Gastroesophageal sphincter (tissue), 4 donors: Measurements from ENCODE around the gene RHOA. TPM values are rescaled to one million over a fixed set of nuclear protein-coding genes. Genes with fewer than 3 reads are reported as not detected.

Source experiments
- ATAC-seq: fragments of 150-250 bp; one replicate; pipeline ENCODE4 v1.9.1; 2016; ENCODE audit warnings: mild to moderate bottlenecking, moderate library complexity
- H3K27ac ChIP-seq, 4 donors: fragments of 200-600 bp; sonication (generic) in 3 of 4; 1 replicate in 3 of 4; 2 replicates in 1 of 4; pipeline ENCODE4 v1.5.1; 2016 to 2019
- H3K27me3 ChIP-seq: fragments of 200-600 bp; sonication (generic); one replicate; pipeline ENCODE4 v1.5.1; 2019
- H3K36me3 ChIP-seq, 2 donors: fragments of 200-600 bp; sonication (generic); one replicate each; pipeline ENCODE4 v1.5.1; 2019; ENCODE audit warnings: control low read depth in 1 of 2
- H3K4me1 ChIP-seq, 3 donors: fragments of 200-600 bp; sonication (generic); 1 replicate in 2 of 3; 2 replicates in 1 of 3; pipeline ENCODE4 v1.5.1; 2016 to 2019; ENCODE audit warnings: control low read depth in 2 of 3
- H3K4me3 ChIP-seq, 2 donors: fragments of 200-600 bp; sonication (generic); one replicate each; pipeline ENCODE4 v1.5.1; 2019; ENCODE audit warnings: mild to moderate bottlenecking in 1 of 2, moderate library complexity in 1 of 2
- H3K9me3 ChIP-seq, 3 donors: fragments of 200-600 bp; sonication (generic); one replicate each; pipeline ENCODE4 v1.5.1; 2017 to 2019; ENCODE audit warnings: control low read depth in 2 of 3
- EP300 ChIP-seq: sonication (generic); formaldehyde crosslinking; IDR thresholded peaks from one replicate; pipeline ENCODE4 v1.6.1; 2017; ENCODE audit warnings: antibody characterized with exemption, mild to moderate bottlenecking
- POLR2A ChIP-seq, 2 donors: fragments of 450-650 bp; IDR thresholded peaks; one replicate each; pipeline ENCODE4 v1.6.1; 2017; ENCODE audit warnings: antibody characterized with exemption in 2 of 2, mild to moderate bottlenecking in 2 of 2, moderate library complexity in 1 of 2
- POLR2AphosphoS5 ChIP-seq: sonication (generic); formaldehyde crosslinking; IDR thresholded peaks from one replicate; pipeline ENCODE4 v1.6.1; 2017; ENCODE audit warnings: antibody characterized with exemption
- WGBS, 2 donors: methylation state at CpG; one replicate each; pipeline ENCODE4 v1.1.5; 2018; ENCODE audit warnings: low coverage in 1 of 2; 5-methylcytosine and 5-hydroxymethylcytosine counted together
- total RNA-seq, 4 donors: library from RNA; depleted of rRNA; stranded (reverse); fragments of >200 nt; gene quantifications; one replicate each; pipeline ENCODE4 v1.1.0, GENCODE V29; 2016
- TF ChIP-seq, protein P1 (sequence below), 4 experiments: fragments of 200-600 bp in 2 of 4; fragments of 450-650 bp in 2 of 4; sonication (generic) in 1 of 4; IDR thresholded peaks; one replicate each; pipeline ENCODE4 v1.5.1; 2017 to 2019; ENCODE audit warnings: antibody characterized with exemption in 4 of 4, mild to moderate bottlenecking in 2 of 4, moderate library complexity in 2 of 4

RHOA gene
- total RNA-seq, 4 donors from 2014 or later = 401 to 524 (median 476) TPM

DNA sequence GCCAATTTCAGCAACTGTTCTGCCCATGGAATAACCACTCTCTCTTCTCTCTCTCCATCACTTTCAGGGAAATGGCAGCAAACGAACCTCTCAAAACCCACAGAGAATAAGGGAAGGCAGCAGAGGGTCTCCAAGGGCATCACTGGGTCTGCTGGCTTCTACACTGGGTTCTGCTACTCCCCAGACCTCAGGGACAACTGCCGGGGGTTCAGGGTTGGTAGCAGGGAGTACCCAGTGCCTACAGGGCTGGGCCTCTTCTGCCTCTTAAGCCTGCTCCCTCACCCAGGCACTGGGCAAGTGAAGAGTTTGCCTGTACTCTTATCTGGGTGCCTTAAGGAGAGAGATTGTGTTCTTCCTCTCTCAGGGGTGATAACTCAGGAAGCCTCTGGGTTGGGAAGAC, 3.0 kb upstream of the RHOA start:
- WGBS, 2 donors = 92% methylated on average over 2 of the region's 2 CpGs; no CpG with 5 or more reads in 1 of the 2 donors
- ATAC-seq = no peak
- TF ChIP-seq, protein P1, sequence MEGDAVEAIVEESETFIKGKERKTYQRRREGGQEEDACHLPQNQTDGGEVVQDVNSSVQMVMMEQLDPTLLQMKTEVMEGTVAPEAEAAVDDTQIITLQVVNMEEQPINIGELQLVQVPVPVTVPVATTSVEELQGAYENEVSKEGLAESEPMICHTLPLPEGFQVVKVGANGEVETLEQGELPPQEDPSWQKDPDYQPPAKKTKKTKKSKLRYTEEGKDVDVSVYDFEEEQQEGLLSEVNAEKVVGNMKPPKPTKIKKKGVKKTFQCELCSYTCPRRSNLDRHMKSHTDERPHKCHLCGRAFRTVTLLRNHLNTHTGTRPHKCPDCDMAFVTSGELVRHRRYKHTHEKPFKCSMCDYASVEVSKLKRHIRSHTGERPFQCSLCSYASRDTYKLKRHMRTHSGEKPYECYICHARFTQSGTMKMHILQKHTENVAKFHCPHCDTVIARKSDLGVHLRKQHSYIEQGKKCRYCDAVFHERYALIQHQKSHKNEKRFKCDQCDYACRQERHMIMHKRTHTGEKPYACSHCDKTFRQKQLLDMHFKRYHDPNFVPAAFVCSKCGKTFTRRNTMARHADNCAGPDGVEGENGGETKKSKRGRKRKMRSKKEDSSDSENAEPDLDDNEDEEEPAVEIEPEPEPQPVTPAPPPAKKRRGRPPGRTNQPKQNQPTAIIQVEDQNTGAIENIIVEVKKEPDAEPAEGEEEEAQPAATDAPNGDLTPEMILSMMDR (IDR thresholded peaks at IDR 0.05) = no peak
- no peak for TF ChIP-seq POLR2AphosphoS5
- no peak for TF ChIP-seq EP300
- TF ChIP-seq POLR2A (IDR thresholded peaks at IDR 0.05) = no peak
- peaks cover 0 to 53% of the 10 kb centered on the region in 2 donors for H3K36me3 ChIP-seq
- no peaks in the 10 kb centered on the region for H3K27me3 ChIP-seq
- peaks cover 0 to 52% (median 16%) of the 10 kb centered on the region in 3 donors for H3K4me1 ChIP-seq
- H3K27ac ChIP-seq = peak overlapping the region in 3 of 4 donors; percentile 40 to 98 (median 51)
- no peaks in the 10 kb centered on the region for H3K9me3 ChIP-seq
- H3K4me3 ChIP-seq = no peak overlapping the region

DNA sequence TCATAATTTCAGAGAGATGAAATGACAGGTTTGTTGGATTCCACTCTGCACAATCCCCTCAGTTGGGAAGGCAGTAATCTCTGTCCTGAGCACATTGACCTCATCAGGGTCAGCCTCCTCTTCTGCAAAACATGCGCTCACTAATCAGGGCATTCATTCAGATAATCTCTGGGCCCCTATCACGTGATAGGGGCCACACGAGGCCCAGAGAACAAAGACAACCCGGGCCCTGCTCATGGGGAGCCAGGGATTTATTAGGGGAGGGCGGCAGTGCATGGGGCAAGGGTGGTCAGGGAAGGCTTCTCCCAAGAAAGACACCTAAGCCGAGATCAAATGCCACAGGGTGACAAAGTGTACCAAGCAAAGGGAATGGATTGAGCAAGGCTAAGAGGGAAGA, 1.6 kb upstream of the RHOA start:
- Histone ChIP-seq H3K36me3 (peaks cover 0 to 41% of the 10 kb centered on the region in 2 donors), H3K4me1 (peaks cover 0 to 66% (median 29%) of the 10 kb centered on the region in 3 donors), H3K27ac (peak overlapping the region in 3 of 4 donors; percentile 98 to 100 (median 99)), H3K9me3 (no peaks in the 10 kb centered on the region), H3K27me3 (no peaks in the 10 kb centered on the region), H3K4me3 (peak overlapping the region in 1 of 2 donors; percentile 98)
- WGBS, 2 donors = 80% methylated on average over 1 to 4 of the region's 6 CpGs
- ATAC-seq = no peak
- TF ChIP-seq EP300 (no peak), POLR2AphosphoS5 (no peak), POLR2A (IDR thresholded peaks at IDR 0.05) (no peak)
- TF ChIP-seq, protein P1 (IDR thresholded peaks at IDR 0.05) = no peak

DNA sequence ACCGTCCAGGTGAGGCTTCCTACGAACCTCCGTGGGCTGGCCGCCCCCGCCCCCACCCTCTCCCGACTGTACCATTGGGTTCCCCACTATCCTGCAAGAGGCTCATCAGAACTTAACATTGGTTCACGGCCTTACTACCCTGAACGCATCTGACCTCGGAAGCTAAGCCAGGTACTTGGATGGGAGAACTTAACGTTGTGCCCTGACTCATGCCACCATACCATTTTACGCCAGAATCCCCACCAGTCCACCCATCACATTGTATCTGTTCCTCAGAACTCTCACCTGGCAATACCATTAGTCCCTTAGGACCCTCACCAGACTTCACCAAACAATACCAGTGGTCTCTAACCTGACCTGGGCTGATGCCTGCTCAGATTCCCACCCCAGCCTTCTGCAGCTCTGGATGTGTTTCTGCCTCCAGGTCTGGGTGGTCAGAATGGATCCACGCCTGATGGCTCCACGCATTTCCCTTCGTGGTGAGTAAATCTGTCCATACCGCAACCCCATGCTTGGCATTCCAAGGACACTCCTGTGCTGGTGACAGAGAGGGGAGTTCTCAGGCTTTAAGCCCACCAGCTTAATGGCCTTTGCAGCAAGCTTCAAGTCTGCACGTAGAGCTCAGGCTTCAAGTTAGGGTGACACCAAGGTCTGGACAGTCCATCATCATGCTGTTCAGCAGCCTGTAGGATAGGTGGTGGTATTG, 1.0 kb upstream of the RHOA start:
- Histone ChIP-seq H3K27ac (peak overlapping the region; percentile 79 to 100 (median 98)), H3K4me3 (peak overlapping the region; percentile 61 to 98), H3K4me1 (peaks cover 0 to 72% (median 34%) of the 10 kb centered on the region in 3 donors), H3K27me3 (no peaks in the 10 kb centered on the region), H3K36me3 (peaks cover 0 to 38% of the 10 kb centered on the region in 2 donors), H3K9me3 (no peaks in the 10 kb centered on the region)
- 34 to 84% methylated on average over 4 to 5 of the region's 16 CpGs for WGBS, 2 donors
- no peak for TF ChIP-seq POLR2AphosphoS5
- no peak for TF ChIP-seq EP300
- TF ChIP-seq, protein P1 (IDR thresholded peaks at IDR 0.05) = no peak
- TF ChIP-seq POLR2A (IDR thresholded peaks at IDR 0.05) = no peak
- no peak for ATAC-seq

DNA sequence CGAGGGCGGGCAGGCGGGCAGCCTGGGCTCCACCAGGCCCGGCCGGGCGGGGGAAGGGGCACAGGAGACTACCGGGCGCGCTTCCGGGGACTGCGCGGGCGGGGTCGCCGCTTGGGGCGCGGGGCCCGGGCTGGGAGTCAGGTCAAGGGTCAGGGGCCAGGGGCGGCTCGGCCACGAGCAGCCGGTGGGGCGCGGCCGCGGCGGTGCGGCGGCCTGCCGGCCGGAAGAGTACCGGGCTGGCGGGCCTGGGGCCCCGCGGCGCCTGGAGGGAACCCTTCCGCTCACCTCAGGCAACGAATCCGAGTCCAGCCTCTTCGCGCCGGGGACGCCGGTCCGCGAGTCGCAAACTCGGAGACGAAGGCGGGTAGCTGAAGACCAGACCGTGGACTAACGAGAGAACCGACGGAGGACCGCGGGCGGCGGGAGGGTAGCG, 225 bp downstream of the RHOA start:
- Histone ChIP-seq H3K27me3 (no peaks in the 10 kb centered on the region), H3K9me3 (no peaks in the 10 kb centered on the region), H3K4me1 (peaks cover 0 to 77% (median 42%) of the 10 kb centered on the region in 3 donors), H3K4me3 (peak overlapping the region; percentile 72 to 98), H3K27ac (peak overlapping the region; percentile 94 to 100 (median 98)), H3K36me3 (peaks cover 0 to 25% of the 10 kb centered on the region in 2 donors)
- ATAC-seq = peak; percentile 36
- peak; percentile 58 for TF ChIP-seq POLR2AphosphoS5
- TF ChIP-seq POLR2A (IDR thresholded peaks at IDR 0.05) = peak; percentile 54 to 67
- TF ChIP-seq EP300 = no peak
- TF ChIP-seq, protein P1 (IDR thresholded peaks at IDR 0.05) = peak in 2 of 4 experiments; percentile 18 to 30
- whole genome bisulfite sequencing, 2 donors = no CpG with 5 or more reads among the region's 59 CpGs
